Measurements from ENCODE around the gene CCDC15. TPM values are rescaled to one million over a fixed set of nuclear protein-coding genes. Genes with fewer than 3 reads are reported as not detected.

CCDC15 gene
- total RNA-seq, 1 donor from 2014 or later, result 1.2 TPM

Other genes starting within 250 kb of the CCDC15 start
- 1.6 to 2.4 TPM (median 1.8 TPM) in 3 replicates for gene NRGN, start 214.3 kb upstream of the CCDC15 start, total RNA-seq
- not detected in 3 replicates for gene VSIG2, start 201.9 kb upstream of the CCDC15 start, total RNA-seq
- gene ESAM, start 191.9 kb upstream of the CCDC15 start, total RNA-seq, result 1.7 to 2.6 TPM (median 2.0 TPM) in 3 replicates
- 10.4 to 12.5 TPM (median 10.6 TPM) in 3 replicates for gene MSANTD2, start 153.8 kb upstream of the CCDC15 start, total RNA-seq
- 4.9 to 12.0 TPM (median 10.9 TPM) in 3 replicates for gene ROBO3, start 88.8 kb upstream of the CCDC15 start, total RNA-seq
- gene ROBO4, start 56.3 kb upstream of the CCDC15 start, total RNA-seq, result not detected in 3 replicates
- gene HEPN1, start 35.0 kb upstream of the CCDC15 start, total RNA-seq, result not detected in 3 replicates
- gene HEPACAM, start 18.2 kb upstream of the CCDC15 start, total RNA-seq, result not detected in 3 replicates
- 0.37 to 1.2 TPM in 2 of 3 replicates, not detected in the other for gene SLC37A2, start 109.1 kb downstream of the CCDC15 start, total RNA-seq
- 11.5 to 15.2 TPM (median 12.0 TPM) in 3 replicates for gene TMEM218, start 157.4 kb downstream of the CCDC15 start, total RNA-seq
- 34.0 to 74.0 TPM (median 34.9 TPM) in 3 replicates for gene PKNOX2, start 210.5 kb downstream of the CCDC15 start, total RNA-seq

All from chondrocyte (in vitro differentiated cells).